Ecto neural progenitor cell (in vitro differentiated cells): ENCODE data around the gene BSN.
A peak's percentile ranks its signal among the peaks of the same experiment; 100 is the strongest.

Experiments used
- DNase-seq: peaks from one replicate; pipeline ENCODE4 v3.0.0-alpha.2; 2018; ENCODE audit warnings: low spot score

BSN gene

GRCh38 chr3:49655731-49656285 is 101.5 kb downstream of the BSN start:
- no peak for DNase-seq

GRCh38 chr3:49656541-49657112 is 102.3 kb downstream of the BSN start:
- DNase-seq = no peak

- DNase-seq = no peak
These were observed 103.1 kb downstream of the BSN start for GRCh38 chr3:49657208-49657915.

GRCh38 chr3:49658711-49659110 is 104.4 kb downstream of the BSN start:
- no peak for DNase-seq

- DNase-seq = no peak
These were observed 105.5 kb downstream of the BSN start for GRCh38 chr3:49659756-49660155.

GRCh38 chr3:49661281-49661680 is 107.0 kb downstream of the BSN start:
- DNase-seq = no peak

GRCh38 chr3:49662021-49662420 is 107.7 kb downstream of the BSN start:
- DNase-seq = no peak

- no peak for DNase-seq
These were observed 108.6 kb downstream of the BSN start for GRCh38 chr3:49662720-49663413.

- no peak for DNase-seq
These were observed 109.6 kb downstream of the BSN start for GRCh38 chr3:49663831-49664230.

GRCh38 chr3:49664300-49664699 is 110.0 kb downstream of the BSN start:
- no peak for DNase-seq

- no peak for DNase-seq
These were observed 111.7 kb downstream of the BSN start for GRCh38 chr3:49665822-49666519.

GRCh38 chr3:49666592-49666991 is 112.3 kb downstream of the BSN start:
- DNase-seq = no peak

- no peak for DNase-seq
These were observed 113.6 kb downstream of the BSN start for GRCh38 chr3:49667701-49668413.

GRCh38 chr3:49668414-49668797 is 114.1 kb downstream of the BSN start:
- no peak for DNase-seq

- DNase-seq = no peak
These were observed 114.6 kb downstream of the BSN start for GRCh38 chr3:49668861-49669260.

GRCh38 chr3:49669352-49669751 is 115.1 kb downstream of the BSN start:
- no peak for DNase-seq

GRCh38 chr3:49670940-49671290 is 116.6 kb downstream of the BSN start:
- DNase-seq = no peak

- peak; percentile 83 for DNase-seq
These were observed 117.3 kb downstream of the BSN start for GRCh38 chr3:49671291-49672288.

- no peak for DNase-seq
These were observed 118.9 kb downstream of the BSN start for GRCh38 chr3:49673121-49673714.
